Retinal pigment epithelial cell (primary cell): ENCODE measurements around the gene SPATA3.
A peak's percentile ranks its signal among the peaks of the same experiment; 100 is the strongest.

Source experiments
- DNase-seq: peaks from one replicate; pipeline ENCODE4 v3.0.0-alpha.2; 2010; ENCODE audit warnings: low read depth
- H3K4me3 ChIP-seq: 2 replicates; pipeline ENCODE4 v1.5.1; 2011; ENCODE audit warnings: mild to moderate bottlenecking, low read length, control low read depth, moderate library complexity
- TF ChIP-seq, protein P1 (sequence below): conservative IDR thresholded peaks from 2 replicates; pipeline ENCODE4 v1.5.1; 2011; ENCODE audit warnings: low read depth, low read length, control low read depth, inconsistent platforms

SPATA3 gene

DNA sequence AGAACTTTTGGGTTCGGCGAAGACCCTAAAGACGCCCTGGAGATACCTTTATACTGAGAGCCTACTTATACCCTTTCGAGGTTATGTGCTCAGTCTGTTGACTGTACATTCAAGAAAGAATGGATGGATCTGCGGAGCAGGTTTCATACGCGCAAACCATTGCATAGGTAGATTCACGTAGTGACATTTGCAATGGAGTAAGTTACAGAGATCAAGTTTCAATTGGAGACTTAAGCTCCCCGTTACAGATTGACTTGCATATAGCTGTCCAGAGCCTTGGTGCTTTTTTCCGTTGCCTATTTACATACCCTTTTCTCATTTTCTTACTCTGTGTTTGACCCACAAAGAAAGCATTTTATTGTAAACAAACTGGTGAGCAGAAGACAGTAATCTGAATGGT is 61.7 kb downstream of the SPATA3 start:
- DNase-seq: peak; percentile 18
- TF ChIP-seq, protein P1, sequence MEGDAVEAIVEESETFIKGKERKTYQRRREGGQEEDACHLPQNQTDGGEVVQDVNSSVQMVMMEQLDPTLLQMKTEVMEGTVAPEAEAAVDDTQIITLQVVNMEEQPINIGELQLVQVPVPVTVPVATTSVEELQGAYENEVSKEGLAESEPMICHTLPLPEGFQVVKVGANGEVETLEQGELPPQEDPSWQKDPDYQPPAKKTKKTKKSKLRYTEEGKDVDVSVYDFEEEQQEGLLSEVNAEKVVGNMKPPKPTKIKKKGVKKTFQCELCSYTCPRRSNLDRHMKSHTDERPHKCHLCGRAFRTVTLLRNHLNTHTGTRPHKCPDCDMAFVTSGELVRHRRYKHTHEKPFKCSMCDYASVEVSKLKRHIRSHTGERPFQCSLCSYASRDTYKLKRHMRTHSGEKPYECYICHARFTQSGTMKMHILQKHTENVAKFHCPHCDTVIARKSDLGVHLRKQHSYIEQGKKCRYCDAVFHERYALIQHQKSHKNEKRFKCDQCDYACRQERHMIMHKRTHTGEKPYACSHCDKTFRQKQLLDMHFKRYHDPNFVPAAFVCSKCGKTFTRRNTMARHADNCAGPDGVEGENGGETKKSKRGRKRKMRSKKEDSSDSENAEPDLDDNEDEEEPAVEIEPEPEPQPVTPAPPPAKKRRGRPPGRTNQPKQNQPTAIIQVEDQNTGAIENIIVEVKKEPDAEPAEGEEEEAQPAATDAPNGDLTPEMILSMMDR: no peak
- H3K4me3 ChIP-seq: peak overlapping the region; percentile 97
